Activated CD4-positive, alpha-beta T cell treated with anti-CD3 and anti-CD28 coated beads, Interleukin-2, amount 50 U/mL, for 24 hours (primary cell): ENCODE measurements around the gene CNTN1.
"Not testable (repeated sequence)": the region's sequence is repeated elsewhere in the genome, so short reads cannot be mapped to it uniquely, and the experiment has no call there.

Experiments
- DNase-seq, 2 donors: peaks; one replicate each; pipeline ENCODE4 v3.0.0-alpha.2; 2020; ENCODE audit warnings: low read depth in 1 of 2, low spot score in 1 of 2

Gene CNTN1

GRCh38 chr12:41023836-41024235 is 331.6 kb downstream of the CNTN1 start:
- DNase-seq: no peak

- no peak for DNase-seq
Measured at GRCh38 chr12:41026151-41026550, 333.9 kb downstream of the CNTN1 start.

- DNase-seq: no peak
Measured at GRCh38 chr12:41032386-41032785, 340.1 kb downstream of the CNTN1 start.

- DNase-seq: no peak
Measured at GRCh38 chr12:41034686-41035085, 342.4 kb downstream of the CNTN1 start.

GRCh38 chr12:41039461-41039860 is 347.2 kb downstream of the CNTN1 start:
- no peak for DNase-seq

- DNase-seq: no peak
Measured at GRCh38 chr12:41045509-41045908, 353.3 kb downstream of the CNTN1 start.

GRCh38 chr12:41049033-41049432 is 356.8 kb downstream of the CNTN1 start:
- no peak for DNase-seq

- DNase-seq: no peak
Measured at GRCh38 chr12:41051954-41052353, 359.7 kb downstream of the CNTN1 start.

GRCh38 chr12:41052441-41052840 is 360.2 kb downstream of the CNTN1 start:
- no peak for DNase-seq

GRCh38 chr12:41053046-41053445 is 360.8 kb downstream of the CNTN1 start:
- DNase-seq: no peak

GRCh38 chr12:41055875-41056577 is 363.8 kb downstream of the CNTN1 start:
- DNase-seq: no peak

- no peak for DNase-seq
Measured at GRCh38 chr12:41058266-41058665, 366.0 kb downstream of the CNTN1 start.

GRCh38 chr12:41061192-41061591 is 369.0 kb downstream of the CNTN1 start:
- no peak for DNase-seq

GRCh38 chr12:41064411-41064810 is 372.2 kb downstream of the CNTN1 start:
- no peak for DNase-seq

- no peak for DNase-seq
Measured at GRCh38 chr12:41067941-41068645, 375.9 kb downstream of the CNTN1 start.

- DNase-seq: no peak
Measured at GRCh38 chr12:41073633-41074472, 381.6 kb downstream of the CNTN1 start.

GRCh38 chr12:41074473-41074769 is 382.2 kb downstream of the CNTN1 start:
- no peak for DNase-seq

GRCh38 chr12:41076114-41076513 is 383.9 kb downstream of the CNTN1 start:
- DNase-seq: no peak

GRCh38 chr12:41081241-41081640 is 389.0 kb downstream of the CNTN1 start:
- not testable (repeated sequence) for DNase-seq

GRCh38 chr12:41089438-41089837 is 397.2 kb downstream of the CNTN1 start:
- no peak for DNase-seq

GRCh38 chr12:41092115-41092514 is 399.9 kb downstream of the CNTN1 start:
- DNase-seq: no peak

- no peak for DNase-seq
Measured at GRCh38 chr12:41096797-41097196, 404.6 kb downstream of the CNTN1 start.
